IMR-90 (cell line): ENCODE data around the gene OR2B3. TPM values are rescaled to one million over a fixed set of nuclear protein-coding genes. Genes with fewer than 3 reads are reported as not detected.

Experiments
- polyA plus RNA-seq, 3 experiments: library from polyadenylated mRNA; depleted of rRNA; stranded (reverse); fragments of >200 nt; gene quantifications; 2 replicates each; pipeline ENCODE4 v1.2.3, GENCODE V29; 2012; ENCODE audit warnings: low replicate concordance in 1 of 3
- total RNA-seq: library from RNA; depleted of rRNA; stranded (reverse); fragments of >200 nt; gene quantifications from 2 replicates; pipeline ENCODE4 v1.2.3, GENCODE V29; 2012; rRNA removed

Gene OR2B3
- total and polyA plus RNA-seq, 2 of the 4 experiments (the other 2 are of a cell fraction), result not detected

Other genes starting within 250 kb of the OR2B3 start
- gene TRIM27, start 163.3 kb downstream of the OR2B3 start, total RNA-seq, result 48.0 TPM in 2 replicates
- 43.5 and 44.4 TPM in 2 replicates for gene TRIM27, start 163.3 kb downstream of the OR2B3 start, polyA plus RNA-seq (2012; rRNA removed)
- 0.28 and 0.36 TPM in 2 replicates for gene ZNF311, start 82.0 kb downstream of the OR2B3 start, total RNA-seq
- 0.27 and 0.34 TPM in 2 replicates for gene ZNF311, start 82.0 kb downstream of the OR2B3 start, polyA plus RNA-seq (2012; rRNA removed)
- gene OR2W1, start 42.1 kb downstream of the OR2B3 start, total RNA-seq, result not detected in 2 replicates
- not detected in 2 replicates for gene OR2W1, start 42.1 kb downstream of the OR2B3 start, polyA plus RNA-seq (2012; rRNA removed)
- not detected in 2 replicates for gene OR2J1, start 12.2 kb upstream of the OR2B3 start, total RNA-seq
- not detected in 2 replicates for gene OR2J1, start 12.2 kb upstream of the OR2B3 start, polyA plus RNA-seq (2012; rRNA removed)
- gene OR2J3, start 20.7 kb upstream of the OR2B3 start, total RNA-seq, result not detected in 2 replicates
- gene OR2J3, start 20.7 kb upstream of the OR2B3 start, polyA plus RNA-seq (2012; rRNA removed), result not detected in 2 replicates
- not detected in 2 replicates for gene OR2J2, start 83.6 kb upstream of the OR2B3 start, total RNA-seq
- gene OR2J2, start 83.6 kb upstream of the OR2B3 start, polyA plus RNA-seq (2012; rRNA removed), result not detected in 2 replicates
- not detected in 2 replicates for gene OR14J1, start 214.4 kb upstream of the OR2B3 start, total RNA-seq
- not detected in 2 replicates for gene OR14J1, start 214.4 kb upstream of the OR2B3 start, polyA plus RNA-seq (2012; rRNA removed)